ENCODE measurements around the gene TSC22D3.

Gene TSC22D3

GRCh38 chrX:107760304-107761077 lies 15.1 kb downstream of the TSC22D3 start:
- DNase-seq (ENCODE audit: low read depth, low spot score): no peak

- no peak for DNase-seq (ENCODE audit: low read depth, low spot score)
Measured at GRCh38 chrX:107758231-107758766, 17.3 kb downstream of the TSC22D3 start.

GRCh38 chrX:107755721-107756120 lies 19.9 kb downstream of the TSC22D3 start:
- no peak for DNase-seq (ENCODE audit: low read depth, low spot score)

GRCh38 chrX:107753187-107753586 lies 22.4 kb downstream of the TSC22D3 start:
- DNase-seq (ENCODE audit: low read depth, low spot score): no peak

GRCh38 chrX:107752714-107753113 lies 22.9 kb downstream of the TSC22D3 start:
- DNase-seq (ENCODE audit: low read depth, low spot score): no peak

GRCh38 chrX:107752043-107752442 lies 23.5 kb downstream of the TSC22D3 start:
- no peak for DNase-seq (ENCODE audit: low read depth, low spot score)

GRCh38 chrX:107750861-107751445 lies 24.6 kb downstream of the TSC22D3 start:
- DNase-seq (ENCODE audit: low read depth, low spot score): no peak

- DNase-seq (ENCODE audit: low read depth, low spot score): no peak
Measured at GRCh38 chrX:107750263-107750662, 25.3 kb downstream of the TSC22D3 start.

- no peak for DNase-seq (ENCODE audit: low read depth, low spot score)
Measured at GRCh38 chrX:107748506-107748905, 27.1 kb downstream of the TSC22D3 start.

GRCh38 chrX:107747596-107748161 lies 27.9 kb downstream of the TSC22D3 start:
- no peak for DNase-seq (ENCODE audit: low read depth, low spot score)

- no peak for DNase-seq (ENCODE audit: low read depth, low spot score)
Measured at GRCh38 chrX:107744868-107745267, 30.7 kb downstream of the TSC22D3 start.

- no peak for DNase-seq (ENCODE audit: low read depth, low spot score)
Measured at GRCh38 chrX:107743995-107744394, 31.6 kb downstream of the TSC22D3 start.

GRCh38 chrX:107742700-107743191 lies 32.8 kb downstream of the TSC22D3 start:
- DNase-seq (ENCODE audit: low read depth, low spot score): no peak

GRCh38 chrX:107741404-107741790 lies 34.2 kb downstream of the TSC22D3 start:
- DNase-seq (ENCODE audit: low read depth, low spot score): no peak

GRCh38 chrX:107739541-107739940 lies 36.0 kb downstream of the TSC22D3 start:
- DNase-seq (ENCODE audit: low read depth, low spot score): no peak

- no peak for DNase-seq (ENCODE audit: low read depth, low spot score)
Measured at GRCh38 chrX:107738768-107739167, 36.8 kb downstream of the TSC22D3 start.

- DNase-seq (ENCODE audit: low read depth, low spot score): no peak
Measured at GRCh38 chrX:107738272-107738671, 37.3 kb downstream of the TSC22D3 start.

GRCh38 chrX:107736781-107737531 lies 38.6 kb downstream of the TSC22D3 start:
- no peak for DNase-seq (ENCODE audit: low read depth, low spot score)

- no peak for DNase-seq (ENCODE audit: low read depth, low spot score)
Measured at GRCh38 chrX:107734646-107735045, 40.9 kb downstream of the TSC22D3 start.

GRCh38 chrX:107733686-107734085 lies 41.9 kb downstream of the TSC22D3 start:
- no peak for DNase-seq (ENCODE audit: low read depth, low spot score)

- no peak for DNase-seq (ENCODE audit: low read depth, low spot score)
Measured at GRCh38 chrX:107731831-107732502, 43.6 kb downstream of the TSC22D3 start.
